NK-92 treated with Interleukin-12 subunit alpha and Interleukin-12 subunit beta, amount 100 ng/mL, for 24 hours (cell line): ENCODE measurements around the gene SLC46A1.

ENCODE experiments used
- DNase-seq: peaks from one replicate; lab custom pipeline; 2025; lab: John Stamatoyannopoulos, UW

The SLC46A1 gene

GRCh38 chr17:28404007-28404406 lies 2.0 kb downstream of the SLC46A1 start:
- DNase-seq, result no peak

GRCh38 chr17:28402844-28403243 lies 3.2 kb downstream of the SLC46A1 start:
- no peak for DNase-seq

- DNase-seq, result no peak
Measured at GRCh38 chr17:28402224-28402630, 3.8 kb downstream of the SLC46A1 start.

GRCh38 chr17:28399808-28400207 lies 6.2 kb downstream of the SLC46A1 start:
- DNase-seq, result no peak

GRCh38 chr17:28398280-28398981 lies 7.6 kb downstream of the SLC46A1 start:
- DNase-seq, result no peak

GRCh38 chr17:28397687-28398279 lies 8.2 kb downstream of the SLC46A1 start:
- no peak for DNase-seq

GRCh38 chr17:28397275-28397674 lies 8.7 kb downstream of the SLC46A1 start:
- DNase-seq, result no peak

GRCh38 chr17:28396635-28397239 lies 9.3 kb downstream of the SLC46A1 start:
- no peak for DNase-seq

- no peak for DNase-seq
Measured at GRCh38 chr17:28395968-28396367, 10.0 kb downstream of the SLC46A1 start.

- no peak for DNase-seq
Measured at GRCh38 chr17:28395426-28395825, 10.6 kb downstream of the SLC46A1 start.

GRCh38 chr17:28394337-28395116 lies 11.5 kb downstream of the SLC46A1 start:
- DNase-seq, result no peak

- no peak for DNase-seq
Measured at GRCh38 chr17:28392491-28392890, 13.5 kb downstream of the SLC46A1 start.

- DNase-seq, result no peak
Measured at GRCh38 chr17:28391401-28391800, 14.6 kb downstream of the SLC46A1 start.

- DNase-seq, result no peak
Measured at GRCh38 chr17:28390984-28391383, 15.0 kb downstream of the SLC46A1 start.

- no peak for DNase-seq
Measured at GRCh38 chr17:28390563-28390962, 15.4 kb downstream of the SLC46A1 start.

- no peak for DNase-seq
Measured at GRCh38 chr17:28390141-28390540, 15.9 kb downstream of the SLC46A1 start.

GRCh38 chr17:28388106-28388505 lies 17.9 kb downstream of the SLC46A1 start:
- DNase-seq, result no peak

GRCh38 chr17:28386391-28386790 lies 19.6 kb downstream of the SLC46A1 start:
- no peak for DNase-seq

GRCh38 chr17:28385406-28385805 lies 20.6 kb downstream of the SLC46A1 start:
- DNase-seq, result no peak

GRCh38 chr17:28385037-28385400 lies 21.0 kb downstream of the SLC46A1 start:
- DNase-seq, result no peak

- no peak for DNase-seq
Measured at GRCh38 chr17:28384281-28385036, 21.6 kb downstream of the SLC46A1 start.
